IMR-90 (cell line): ENCODE data around the gene DMD.

Experiments used
- BHLHE40 ChIP-seq: fragments of 150-350 bp; IDR thresholded peaks from 2 replicates; pipeline ENCODE4 v1.6.1; 2016; ENCODE audit warnings: mild to moderate bottlenecking, low read depth, low read length
- CTCF ChIP-seq: conservative IDR thresholded peaks from 2 replicates; pipeline ENCODE4 v1.5.1; 2012; ENCODE audit warnings: mild to moderate bottlenecking, low read depth, low read length, improper control_type of control experiment
- SMC3 ChIP-seq: fragments of 150-350 bp; IDR thresholded peaks from 2 replicates; pipeline ENCODE4 v1.6.1; 2016; ENCODE audit warnings: low read depth, mild to moderate bottlenecking, antibody characterized with exemption, low read length, moderate library complexity

- TF ChIP-seq CTCF = no peak
- no peak for TF ChIP-seq BHLHE40
- TF ChIP-seq SMC3 = no peak
Measured at GRCh38 chrX:31266203-31267076, 1944.9 kb downstream of the DMD start.
